22Rv1 (cell line): ENCODE results near the gene CKAP5.

Source experiments
- CTCF ChIP-seq: fragments of 450-650 bp; IDR thresholded peaks from 2 replicates; pipeline ENCODE4 v1.5.1; 2017; ENCODE audit warnings: mild to moderate bottlenecking
- ZFX ChIP-seq: fragments of 450-650 bp; IDR thresholded peaks from 2 replicates; pipeline ENCODE4 v1.6.1; 2017; ENCODE audit warnings: antibody characterized with exemption, borderline replicate concordance

DNA sequence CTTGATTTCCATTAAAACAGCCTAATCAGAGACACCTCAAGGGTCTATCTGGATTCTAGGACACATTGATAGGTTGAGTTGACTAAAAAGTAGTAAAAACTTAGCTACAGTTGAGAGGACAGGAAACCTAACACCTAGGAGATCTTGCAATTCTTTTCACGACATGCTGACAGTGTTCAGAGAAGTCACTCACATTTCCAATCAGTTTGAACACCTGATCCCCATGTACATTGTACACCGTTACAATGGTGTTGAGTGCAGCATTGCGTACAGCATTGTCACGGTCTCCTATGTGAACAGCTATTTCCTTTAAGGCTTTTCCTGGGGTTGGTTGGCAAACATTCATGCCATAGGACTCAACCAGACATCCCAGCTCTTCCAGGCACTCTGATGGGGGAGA lies 84.3 kb downstream of the CKAP5 start:
- TF ChIP-seq CTCF (no peak), ZFX (no peak)
